ENCODE data around the gene ERCC4. TPM values are rescaled to one million over a fixed set of nuclear protein-coding genes. Genes with fewer than 3 reads are reported as not detected.

The ERCC4 gene
- total and polyA plus RNA-seq, 4 donors, result 1.5 to 11.2 (median 6.3) TPM

DNA sequence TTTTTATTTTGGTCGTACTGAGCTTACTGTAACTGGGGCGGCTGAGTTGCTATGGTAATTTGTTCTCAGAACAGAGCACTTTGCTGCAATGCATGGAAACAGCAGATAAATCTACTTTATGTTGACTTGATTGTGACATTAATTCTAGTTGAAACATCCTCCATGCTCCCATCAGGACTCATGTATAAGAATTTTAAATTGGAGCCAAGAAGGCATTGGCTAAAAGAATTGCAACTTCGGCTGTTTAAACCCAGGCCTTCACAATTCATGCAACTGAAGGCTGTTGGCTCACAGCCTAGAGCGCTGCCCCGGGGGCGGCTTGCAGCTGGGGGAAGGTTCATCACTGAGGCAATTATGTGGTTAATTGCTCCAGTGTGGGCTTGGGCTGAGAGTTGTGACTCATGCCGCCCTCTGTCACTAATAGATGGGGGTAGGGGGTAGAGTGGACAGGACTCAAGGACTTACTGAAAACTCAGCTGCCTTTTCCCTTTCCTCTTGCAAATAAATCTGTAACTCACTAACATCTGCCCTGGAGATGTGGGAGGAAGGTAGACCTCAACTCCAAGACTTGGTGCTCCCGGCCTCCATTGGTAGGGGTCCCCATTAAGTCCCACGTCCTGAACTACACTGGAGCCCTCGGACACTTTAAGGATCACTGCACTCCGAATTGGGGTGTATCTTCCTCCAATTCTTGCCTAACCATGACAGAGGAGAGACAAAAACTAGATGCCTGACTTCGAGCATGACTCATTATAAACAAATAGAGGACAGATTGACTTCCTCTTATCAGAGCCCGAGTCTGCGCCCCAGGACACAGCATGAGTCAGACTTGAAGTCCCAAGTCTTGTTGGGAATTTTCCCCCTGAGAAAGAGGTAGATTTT is 37.5 kb downstream of the ERCC4 start:
- WGBS, 2 donors, result 24 to 30% methylated on average over 14 of the region's 14 CpGs
- no peaks in the 10 kb centered on the region for H3K27me3 ChIP-seq (ENCODE audit: control insufficient read depth in 3 of 3, insufficient read depth in 3 of 3, low read length in 2 of 3)

DNA sequence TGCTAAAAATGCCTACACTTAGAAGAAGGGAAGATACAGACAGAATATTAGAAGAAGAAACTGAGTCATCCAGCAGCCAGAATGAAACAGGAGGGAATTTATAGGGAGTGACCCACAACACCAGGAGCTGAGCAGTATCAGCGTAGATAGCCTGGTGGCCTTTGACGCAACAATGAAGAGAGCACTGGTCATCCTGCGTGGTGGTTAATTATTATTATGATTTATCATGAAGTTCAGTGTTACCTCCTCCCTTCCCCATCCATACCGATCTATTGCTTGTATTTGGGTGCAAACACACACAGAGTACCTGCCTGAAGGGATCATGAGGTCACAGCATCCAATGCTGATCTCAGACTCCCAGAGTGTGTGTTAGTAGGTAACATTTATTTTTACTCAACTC is 38.5 kb downstream of the ERCC4 start:
- no peaks in the 10 kb centered on the region for H3K27me3 ChIP-seq (ENCODE audit: control insufficient read depth in 3 of 3, insufficient read depth in 3 of 3, low read length in 2 of 3)
- TF ChIP-seq, protein P1, sequence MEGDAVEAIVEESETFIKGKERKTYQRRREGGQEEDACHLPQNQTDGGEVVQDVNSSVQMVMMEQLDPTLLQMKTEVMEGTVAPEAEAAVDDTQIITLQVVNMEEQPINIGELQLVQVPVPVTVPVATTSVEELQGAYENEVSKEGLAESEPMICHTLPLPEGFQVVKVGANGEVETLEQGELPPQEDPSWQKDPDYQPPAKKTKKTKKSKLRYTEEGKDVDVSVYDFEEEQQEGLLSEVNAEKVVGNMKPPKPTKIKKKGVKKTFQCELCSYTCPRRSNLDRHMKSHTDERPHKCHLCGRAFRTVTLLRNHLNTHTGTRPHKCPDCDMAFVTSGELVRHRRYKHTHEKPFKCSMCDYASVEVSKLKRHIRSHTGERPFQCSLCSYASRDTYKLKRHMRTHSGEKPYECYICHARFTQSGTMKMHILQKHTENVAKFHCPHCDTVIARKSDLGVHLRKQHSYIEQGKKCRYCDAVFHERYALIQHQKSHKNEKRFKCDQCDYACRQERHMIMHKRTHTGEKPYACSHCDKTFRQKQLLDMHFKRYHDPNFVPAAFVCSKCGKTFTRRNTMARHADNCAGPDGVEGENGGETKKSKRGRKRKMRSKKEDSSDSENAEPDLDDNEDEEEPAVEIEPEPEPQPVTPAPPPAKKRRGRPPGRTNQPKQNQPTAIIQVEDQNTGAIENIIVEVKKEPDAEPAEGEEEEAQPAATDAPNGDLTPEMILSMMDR (IDR thresholded peaks at IDR 0.05; ENCODE audit: control extremely low read depth, extremely low read depth), result no peak
- H3K27ac ChIP-seq (ENCODE audit: low read depth in 1 of 2, low read length in 1 of 2), result peak overlapping the region in 1 of 2 donors; percentile 23
- no peak overlapping the region for H3K9ac ChIP-seq (ENCODE audit: insufficient read depth in 1 of 2, low read length in 2 of 2)
- no peak overlapping the region for H3K4me3 ChIP-seq
- H3K9me3 ChIP-seq (ENCODE audit: control insufficient read depth in 4 of 4, insufficient read depth in 3 of 4, low read length in 3 of 4), result no peaks in the 10 kb centered on the region
- DNase-seq, result no peak
- H3K36me3 ChIP-seq (ENCODE audit: control insufficient read depth in 4 of 4, insufficient read depth in 4 of 4, low read length in 4 of 4), result no peaks in the 10 kb centered on the region
- WGBS, 2 donors, result 96% methylated on average over 4 of the region's 4 CpGs
- peaks cover 0 to 29% (median 5%) of the 10 kb centered on the region in 5 donors for H3K4me1 ChIP-seq (ENCODE audit: control insufficient read depth in 5 of 5, insufficient read depth in 5 of 5, low read length in 5 of 5)
- no peak for ATAC-seq (ENCODE audit: insufficient read depth, low FRiP score)

More for the DNA sequence above, 37.5 kb downstream of the ERCC4 start:
- H3K4me3 ChIP-seq, result no peak overlapping the region
- H3K27ac ChIP-seq (ENCODE audit: low read depth in 1 of 2, low read length in 1 of 2), result peak overlapping the region in 1 of 2 donors; percentile 66
- peaks cover 0 to 31% (median 5%) of the 10 kb centered on the region in 5 donors for H3K4me1 ChIP-seq (ENCODE audit: control insufficient read depth in 5 of 5, insufficient read depth in 5 of 5, low read length in 5 of 5)
- TF ChIP-seq, protein P1 (IDR thresholded peaks at IDR 0.05; ENCODE audit: control extremely low read depth, extremely low read depth), result no peak
- no peaks in the 10 kb centered on the region for H3K9me3 ChIP-seq (ENCODE audit: control insufficient read depth in 4 of 4, insufficient read depth in 3 of 4, low read length in 3 of 4)
- H3K9ac ChIP-seq (ENCODE audit: insufficient read depth in 1 of 2, low read length in 2 of 2), result peak overlapping the region in 1 of 2 donors; percentile 63
- ATAC-seq (ENCODE audit: insufficient read depth, low FRiP score) (peak; percentile 85), DNase-seq (peak; percentile 83 to 93 (median 89))
- H3K36me3 ChIP-seq (ENCODE audit: control insufficient read depth in 4 of 4, insufficient read depth in 4 of 4, low read length in 4 of 4), result no peaks in the 10 kb centered on the region

DNA sequence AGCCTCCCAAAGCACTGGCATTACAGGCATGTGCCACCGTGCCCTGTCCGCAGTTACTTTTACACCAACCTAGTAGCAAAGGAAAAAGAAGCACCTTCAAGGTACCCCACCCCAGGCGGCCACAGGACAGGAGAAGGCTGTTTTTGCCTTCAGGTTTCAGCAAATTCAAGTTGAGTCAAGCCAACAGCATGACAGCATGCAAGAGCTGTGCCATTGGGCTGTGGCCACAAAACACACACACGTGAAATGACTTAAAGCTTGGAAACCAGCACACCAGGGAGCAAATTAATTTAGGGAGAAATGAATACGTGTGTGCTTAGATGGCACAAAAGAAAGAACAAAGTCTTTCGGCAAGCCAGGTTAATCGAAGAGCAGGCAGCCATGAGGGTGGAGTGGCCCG is 39.7 kb downstream of the ERCC4 start:
- H3K4me3 ChIP-seq, result no peak overlapping the region
- no peak overlapping the region for H3K27ac ChIP-seq (ENCODE audit: low read depth in 1 of 2, low read length in 1 of 2)
- H3K4me1 ChIP-seq (ENCODE audit: control insufficient read depth in 5 of 5, insufficient read depth in 5 of 5, low read length in 5 of 5), result peaks cover 0 to 29% (median 5%) of the 10 kb centered on the region in 5 donors
- TF ChIP-seq, protein P1 (IDR thresholded peaks at IDR 0.05; ENCODE audit: control extremely low read depth, extremely low read depth), result no peak
- no peaks in the 10 kb centered on the region for H3K36me3 ChIP-seq (ENCODE audit: control insufficient read depth in 4 of 4, insufficient read depth in 4 of 4, low read length in 4 of 4)
- H3K9me3 ChIP-seq (ENCODE audit: control insufficient read depth in 4 of 4, insufficient read depth in 3 of 4, low read length in 3 of 4), result no peaks in the 10 kb centered on the region
- no peak for DNase-seq
- no peaks in the 10 kb centered on the region for H3K27me3 ChIP-seq (ENCODE audit: control insufficient read depth in 3 of 3, insufficient read depth in 3 of 3, low read length in 2 of 3)
- ATAC-seq (ENCODE audit: insufficient read depth, low FRiP score), result no peak
- 88 to 94% methylated on average over 8 of the region's 8 CpGs for WGBS, 2 donors
- H3K9ac ChIP-seq (ENCODE audit: insufficient read depth in 1 of 2, low read length in 2 of 2), result no peak overlapping the region

Measured in lung (tissue), 12 donors.